Keratinocyte (primary cell): ENCODE results near the gene DGKI. TPM values are rescaled to one million over a fixed set of nuclear protein-coding genes. Genes with fewer than 3 reads are reported as not detected.

Source experiments
- DNase-seq: peaks from one replicate; pipeline ENCODE4 v3.0.0-alpha.2; 2011; ENCODE audit warnings: low read depth, missing footprints, low spot score
- FAIRE-seq: peaks from 2 replicates; lab custom pipeline; 2011; peaks lifted over from hg19 to GRCh38; lab: Jason Lieb, UNC
- H2AFZ ChIP-seq: 2 replicates; pipeline ENCODE4 v1.6.0; 2012; ENCODE audit warnings: low read length, control low read depth, inconsistent platforms; ENCODE audit not compliant: control insufficient read depth
- H3K27ac ChIP-seq: 2 replicates; pipeline ENCODE4 v1.5.1; 2011; ENCODE audit warnings: low read length; ENCODE audit not compliant: control insufficient read depth, insufficient read depth
- H3K27me3 ChIP-seq: 3 replicates; pipeline ENCODE4 v1.6.0; 2011; ENCODE audit warnings: low read length; ENCODE audit not compliant: control insufficient read depth, insufficient read depth; ENCODE audit errors: extremely low read depth
- H3K36me3 ChIP-seq, 2 experiments: 2 replicates in 1 of 2; 3 replicates in 1 of 2; pipeline ENCODE4 v1.5.1; 2011; ENCODE audit warnings: low read length in 2 of 2, mild to moderate bottlenecking in 1 of 2; ENCODE audit not compliant: control insufficient read depth in 2 of 2, insufficient read depth in 2 of 2; ENCODE audit errors: extremely low read depth in 1 of 2
- H3K4me1 ChIP-seq: 3 replicates; pipeline ENCODE4 v1.5.1; 2011; ENCODE audit warnings: low read length; ENCODE audit not compliant: control insufficient read depth, insufficient read depth; ENCODE audit errors: extremely low read depth
- H3K4me2 ChIP-seq: 3 replicates; pipeline ENCODE4 v1.6.0; 2011; ENCODE audit warnings: low read depth, low read length; ENCODE audit not compliant: control insufficient read depth, insufficient read depth; ENCODE audit errors: extremely low read depth
- H3K4me3 ChIP-seq, 3 experiments: fragments of 200-600 bp in 1 of 3; sonication (generic) in 1 of 3; 2 replicates in 2 of 3; 3 replicates in 1 of 3; pipeline ENCODE4 v1.5.1; 2011 to 2016; ENCODE audit warnings: low read length in 3 of 3, mild to moderate bottlenecking in 3 of 3, control low read depth in 2 of 3, inconsistent platforms in 1 of 3, low read depth in 1 of 3, mixed read lengths in 1 of 3, mixed run types in 1 of 3, moderate library complexity in 1 of 3; ENCODE audit not compliant: control insufficient read depth in 2 of 3, insufficient read depth in 2 of 3; ENCODE audit errors: extremely low read depth in 1 of 3
- H3K79me2 ChIP-seq: 2 replicates; pipeline ENCODE4 v1.6.0; 2012; ENCODE audit warnings: low read length; ENCODE audit not compliant: control insufficient read depth, insufficient read depth
- H3K9ac ChIP-seq: 3 replicates; pipeline ENCODE4 v1.6.0; 2011; ENCODE audit warnings: low read length; ENCODE audit not compliant: control insufficient read depth, insufficient read depth; ENCODE audit errors: extremely low read depth
- H3K9me1 ChIP-seq: 3 replicates; pipeline ENCODE4 v1.6.0; 2011; ENCODE audit warnings: low read length; ENCODE audit not compliant: control insufficient read depth, insufficient read depth; ENCODE audit errors: extremely low read depth
- H3K9me3 ChIP-seq: 2 replicates; pipeline ENCODE4 v1.5.1; 2012; ENCODE audit warnings: low read depth, low read length; ENCODE audit not compliant: control insufficient read depth
- H4K20me1 ChIP-seq: 3 replicates; pipeline ENCODE4 v1.6.0; 2011; ENCODE audit warnings: low read length; ENCODE audit not compliant: control insufficient read depth, insufficient read depth; ENCODE audit errors: extremely low read depth
- CTCF ChIP-seq, 3 experiments: IDR thresholded peaks in 1 of 3; conservative IDR thresholded peaks in 1 of 3; optimal IDR thresholded peaks in 1 of 3; 2 replicates in 2 of 3; 3 replicates in 1 of 3; pipeline versions ENCODE3 to v1.5.1; 2011; ENCODE audit warnings: low read length in 3 of 3, mild to moderate bottlenecking in 3 of 3, moderate library complexity in 2 of 3, control low read depth in 1 of 3, inconsistent platforms in 1 of 3; ENCODE audit not compliant: insufficient read depth in 2 of 3; ENCODE audit errors: extremely low read depth in 1 of 3
- EZH2 ChIP-seq: IDR thresholded peaks from one replicate; pipeline ENCODE4 v1.6.1; 2012; ENCODE audit warnings: inconsistent platforms, mild to moderate bottlenecking, low read length, moderate library complexity
- dilution Hi-C: fragments of 300-500 bp; cut with MboI; formaldehyde crosslinking; loops from one replicate; pipeline ENCODE4 v1.7.0; 2020; ENCODE audit warnings: low sequenced_read_pairs; ENCODE audit not compliant: extremely low pct_ligation_motif_present
- polyA plus RNA-seq, 5 experiments: library from polyadenylated mRNA; depleted of rRNA in 3 of 5; stranded (reverse) in 3 of 5; stranded (forward) in 1 of 5; unstranded in 1 of 5; fragments of >200 nt; gene quantifications; 1 replicate in 1 of 5; 2 replicates in 3 of 5; 3 replicates in 1 of 5; pipeline versions ENCODE4 v1.2.1 to v1.2.3, GENCODE V29; 2011 to 2012; ENCODE audit warnings: missing spikeins in 2 of 5, low read depth in 1 of 5, low replicate concordance in 1 of 5

DGKI gene
- polyA plus RNA-seq, 1 donor (not counting 4 experiments of a cell fraction or from before 2014, with no cell fraction given), result 0.14 TPM

GRCh38 chr7:137454767-137455166 is 392.0 kb downstream of the DGKI start:
- Histone ChIP-seq H3K4me2 (no peak overlapping the region), H3K27me3 (peaks cover 4% of the 10 kb centered on the region), H3K4me1 (no peaks in the 10 kb centered on the region), H3K9me1 (no peaks in the 10 kb centered on the region), H3K27ac (no peak overlapping the region), H2AFZ (no peak overlapping the region), H3K9me3 (no peaks in the 10 kb centered on the region), H3K79me2 (no peaks in the 10 kb centered on the region), H4K20me1 (no peaks in the 10 kb centered on the region), H3K4me3 (no peak overlapping the region), H3K36me3 (no peaks in the 10 kb centered on the region), H3K9ac (no peak overlapping the region)
- DNase-seq, result no peak
- FAIRE-seq, result no peak
- dilution Hi-C loops, result no loop called here
- TF ChIP-seq EZH2 (no peak), CTCF (optimal IDR thresholded peaks at IDR 0.05 in 1 of 3, IDR thresholded peaks at IDR 0.05 in 1 of 3, conservative IDR thresholded peaks at IDR 0.05 in 1 of 3; ENCODE audit: extremely low read depth in 1 of 3, insufficient read depth in 2 of 3, low read length in 3 of 3) (no peak)

- H3K27ac ChIP-seq, result no peak overlapping the region
- H3K27me3 ChIP-seq, result peaks cover 4% of the 10 kb centered on the region
- H4K20me1 ChIP-seq, result no peaks in the 10 kb centered on the region
- no peak overlapping the region for H3K4me2 ChIP-seq
- no peaks in the 10 kb centered on the region for H3K36me3 ChIP-seq
- no peaks in the 10 kb centered on the region for H3K9me3 ChIP-seq
- no peak for FAIRE-seq
- TF ChIP-seq EZH2 (no peak), CTCF (optimal IDR thresholded peaks at IDR 0.05 in 1 of 3, IDR thresholded peaks at IDR 0.05 in 1 of 3, conservative IDR thresholded peaks at IDR 0.05 in 1 of 3; ENCODE audit: extremely low read depth in 1 of 3, insufficient read depth in 2 of 3, low read length in 3 of 3) (peak in 2 of 3 experiments; percentile 40 to 48)
- no peak overlapping the region for H2AFZ ChIP-seq
- no peaks in the 10 kb centered on the region for H3K4me1 ChIP-seq
- no peak overlapping the region for H3K9ac ChIP-seq
- H3K79me2 ChIP-seq, result no peaks in the 10 kb centered on the region
- dilution Hi-C loops, result no loop called here
- no peak for DNase-seq
- no peak overlapping the region for H3K4me3 ChIP-seq
- no peaks in the 10 kb centered on the region for H3K9me1 ChIP-seq
Observed at GRCh38 chr7:137454246-137454724, 392.5 kb downstream of the DGKI start.
